CD4-positive, alpha-beta memory T cell (primary cell): ENCODE results near the gene MRPS12. TPM values are rescaled to one million over a fixed set of nuclear protein-coding genes. Genes with fewer than 3 reads are reported as not detected.

Experiments
- CTCF ChIA-PET: fragments of 350-600 bp; sonication (Branson Sonifier 250); formaldehyde crosslinking; loops from one replicate; lab custom pipeline; 2021; ENCODE audit warnings: inconsistent platforms; ENCODE audit not compliant: partially characterized antibody; lab: Charles Lee
- POLR2A ChIA-PET: fragments of 350-600 bp; sonication (Branson Sonifier 250); formaldehyde crosslinking; loops from one replicate; lab custom pipeline; 2021; ENCODE audit not compliant: partially characterized antibody; lab: Charles Lee
- DNase-seq, 5 donors: peaks; one replicate each; pipeline versions ENCODE4 v3.0.0 to v3.0.0-alpha.2; 2020 to 2022; ENCODE audit warnings: mixed read lengths in 1 of 5
- H3K27ac ChIP-seq: one replicate; pipeline ENCODE4 v1.7.0; 2013; ENCODE audit warnings: low read depth, low read length
- H3K27me3 ChIP-seq: 2 replicates; pipeline ENCODE4 v1.7.0; 2013; ENCODE audit warnings: mild to moderate bottlenecking, low read length, moderate library complexity; ENCODE audit not compliant: insufficient read depth
- H3K36me3 ChIP-seq: 2 replicates; pipeline ENCODE4 v1.7.0; 2013; ENCODE audit warnings: mild to moderate bottlenecking, low read length, moderate library complexity; ENCODE audit not compliant: insufficient read depth
- H3K4me1 ChIP-seq: 2 replicates; pipeline ENCODE4 v1.7.0; 2013; ENCODE audit warnings: mild to moderate bottlenecking, low read length, moderate library complexity; ENCODE audit not compliant: insufficient read depth
- H3K4me3 ChIP-seq, 2 donors: one replicate each; pipeline ENCODE4 v1.7.0; 2013; ENCODE audit warnings: low read length in 2 of 2, mild to moderate bottlenecking in 1 of 2
- H3K9me3 ChIP-seq, 2 donors: one replicate each; pipeline ENCODE4 v1.7.0; 2013; ENCODE audit warnings: low read length in 2 of 2, control low read depth in 1 of 2; ENCODE audit not compliant: control insufficient read depth in 1 of 2
- H3K27ac Mint-ChIP-seq, 7 donors: one replicate each; pipeline ENCODE4 v1.8.0; 2020 to 2021; ENCODE audit warnings: mixed read lengths in 7 of 7, mild to moderate bottlenecking in 6 of 7, inconsistent platforms in 3 of 7, moderate library complexity in 3 of 7
- H3K27me3 Mint-ChIP-seq, 2 donors: one replicate each; pipeline ENCODE4 v1.8.0; 2020 to 2021; ENCODE audit warnings: mixed read lengths in 2 of 2
- H3K36me3 Mint-ChIP-seq, 2 donors: one replicate each; pipeline ENCODE4 v1.8.0; 2020 to 2021; ENCODE audit warnings: mixed read lengths in 2 of 2, inconsistent platforms in 1 of 2, mild to moderate bottlenecking in 1 of 2
- H3K4me1 Mint-ChIP-seq, 4 donors: one replicate each; pipeline ENCODE4 v1.8.0; 2020 to 2021; ENCODE audit warnings: mixed read lengths in 4 of 4, mild to moderate bottlenecking in 1 of 4
- H3K4me3 Mint-ChIP-seq, 8 donors: one replicate each; pipeline ENCODE4 v1.8.0; 2020 to 2021; ENCODE audit warnings: mixed read lengths in 8 of 8, mild to moderate bottlenecking in 7 of 8, moderate library complexity in 6 of 8, inconsistent platforms in 3 of 8
- H3K9me3 Mint-ChIP-seq, 8 donors: one replicate each; pipeline ENCODE4 v1.8.0; 2020 to 2021; ENCODE audit warnings: mixed read lengths in 8 of 8, mild to moderate bottlenecking in 5 of 8, inconsistent platforms in 3 of 8, moderate library complexity in 1 of 8
- intact Hi-C: fragments of 100-400 bp; cut with micrococcal nuclease; formaldehyde crosslinking; loops from one replicate; pipeline ENCODE4 v1.15.1; 2023
- polyA plus RNA-seq, 2 donors: library from polyadenylated mRNA; unstranded; fragments of 300-500 nt; fragmentation: Illumina TruSeq; gene quantifications; one replicate each; pipeline ENCODE4 v1.2.3, GENCODE V29; 2021
- total RNA-seq, 2 experiments: library from RNA; stranded (reverse); gene quantifications; one replicate each; pipeline ENCODE4 v1.2.3, GENCODE V29; 2021

The MRPS12 gene
- total and polyA plus RNA-seq, 4 experiments from 2014 or later: 25.2 to 118 (median 51.7) TPM

DNA sequence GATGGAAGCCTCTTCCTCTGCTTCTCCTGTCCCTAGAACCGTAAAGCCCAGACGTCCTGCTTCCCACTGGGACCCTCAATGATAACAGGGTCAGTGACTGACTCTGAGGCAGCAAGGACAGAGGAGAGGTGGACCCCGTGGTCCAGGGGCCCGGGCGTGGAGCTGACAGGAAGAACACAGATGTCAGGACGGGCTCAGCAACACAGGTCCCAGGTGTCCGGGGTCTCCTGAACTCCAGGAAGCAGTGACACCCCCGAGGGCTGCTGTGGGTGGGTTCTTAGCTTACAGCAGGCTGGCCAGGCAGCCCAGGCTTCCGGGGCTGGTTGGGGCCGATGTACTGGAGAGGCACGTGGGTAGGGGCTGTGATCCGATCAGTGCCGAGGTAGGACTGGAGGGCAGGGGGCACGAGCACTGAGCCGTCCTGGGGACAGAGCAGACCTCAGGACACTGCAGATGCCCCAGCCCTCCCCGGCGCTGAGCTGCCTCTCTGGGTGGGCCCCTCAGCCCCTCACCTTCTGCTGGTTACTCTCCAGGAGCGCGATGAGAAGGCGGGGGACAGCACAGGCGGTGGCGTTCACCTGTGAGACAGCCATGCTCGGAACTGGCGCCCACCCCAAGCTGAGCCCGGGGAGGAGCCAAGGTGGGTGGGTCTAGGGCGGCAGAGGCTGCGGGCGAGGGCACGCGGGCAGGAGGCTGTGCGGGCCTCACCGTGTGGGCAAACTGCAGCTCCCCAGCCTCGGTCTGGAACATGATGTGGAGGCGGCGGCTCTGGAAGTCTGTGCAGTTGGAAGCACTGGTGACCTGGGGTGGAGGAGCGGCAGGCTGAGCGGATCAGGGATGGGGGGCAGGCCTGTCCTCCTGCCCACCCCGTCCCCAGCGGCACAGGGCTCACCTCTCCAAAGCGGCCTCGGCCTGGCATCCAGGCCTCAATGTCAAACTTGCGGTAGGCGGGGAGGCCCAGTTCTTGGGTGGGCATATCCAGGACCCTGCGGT, 15.1 kb upstream of the MRPS12 start:
- Histone ChIP-seq H3K27me3 (no peaks in the 10 kb centered on the region), H3K36me3 (no peaks in the 10 kb centered on the region), H3K4me1 (no peaks in the 10 kb centered on the region), H3K27ac (no peak overlapping the region), H3K9me3 (no peaks in the 10 kb centered on the region), H3K4me3 (no peak overlapping the region)
- POLR2A ChIA-PET: no interaction called here
- CTCF ChIA-PET: interaction anchor here (0.6 kb wide), 1 partner anchor 186 kb away, joined by 3 read pairs; no protein-coding TSS in a partner anchor
- Mint-ChIP-seq H3K4me3 (no peak overlapping the region), H3K27ac (no peak overlapping the region), H3K27me3 (no peaks in the 10 kb centered on the region), H3K9me3 (no peaks in the 10 kb centered on the region), H3K36me3 (peaks cover 3 to 13% of the 10 kb centered on the region in 2 donors), H3K4me1 (no peaks in the 10 kb centered on the region)
- intact Hi-C loops: no loop called here
- no peak for DNase-seq

DNA sequence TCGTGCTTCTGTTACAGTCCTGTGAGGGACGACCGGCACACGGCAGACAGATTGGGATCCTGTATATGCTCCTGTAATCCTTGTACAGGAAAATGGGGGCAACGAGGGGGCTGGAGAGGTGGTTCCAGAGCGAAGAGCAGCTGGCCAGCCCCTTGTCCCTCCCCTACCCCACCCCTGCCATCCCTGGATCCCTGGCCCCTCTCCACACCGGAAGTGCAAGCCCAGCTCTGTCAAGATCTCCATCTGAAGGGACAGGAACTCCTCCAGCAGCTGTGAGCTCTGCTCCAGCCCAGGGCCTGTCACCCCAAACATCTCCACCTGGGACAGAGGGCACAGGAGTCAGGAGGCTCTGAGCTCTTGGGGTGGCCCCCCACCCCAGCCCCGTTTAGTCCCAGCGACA, 13.2 kb upstream of the MRPS12 start:
- peaks cover 5 to 21% of the 10 kb centered on the region in 2 donors for H3K36me3 Mint-ChIP-seq
- H3K27ac Mint-ChIP-seq: no peak overlapping the region
- intact Hi-C loops: no loop called here
- no peaks in the 10 kb centered on the region for H3K36me3 ChIP-seq
- no peaks in the 10 kb centered on the region for H3K27me3 ChIP-seq
- no peak overlapping the region for H3K27ac ChIP-seq
- H3K4me3 ChIP-seq: no peak overlapping the region
- ChIA-PET POLR2A (interaction anchor here (1.6 kb wide), 1 partner anchor 39 kb away, joined by 4 read pairs; the partner anchor contains the start of gene RINL), CTCF (interaction anchor here (1.1 kb wide), 1 partner anchor 13 kb away, joined by 3 read pairs; the partner anchor contains the start of genes MRPS12 and SARS2)
- no peaks in the 10 kb centered on the region for H3K4me1 Mint-ChIP-seq
- no peaks in the 10 kb centered on the region for H3K27me3 Mint-ChIP-seq
- H3K9me3 ChIP-seq: no peaks in the 10 kb centered on the region
- H3K9me3 Mint-ChIP-seq: no peaks in the 10 kb centered on the region
- DNase-seq: no peak
- no peak overlapping the region for H3K4me3 Mint-ChIP-seq
- no peaks in the 10 kb centered on the region for H3K4me1 ChIP-seq

DNA sequence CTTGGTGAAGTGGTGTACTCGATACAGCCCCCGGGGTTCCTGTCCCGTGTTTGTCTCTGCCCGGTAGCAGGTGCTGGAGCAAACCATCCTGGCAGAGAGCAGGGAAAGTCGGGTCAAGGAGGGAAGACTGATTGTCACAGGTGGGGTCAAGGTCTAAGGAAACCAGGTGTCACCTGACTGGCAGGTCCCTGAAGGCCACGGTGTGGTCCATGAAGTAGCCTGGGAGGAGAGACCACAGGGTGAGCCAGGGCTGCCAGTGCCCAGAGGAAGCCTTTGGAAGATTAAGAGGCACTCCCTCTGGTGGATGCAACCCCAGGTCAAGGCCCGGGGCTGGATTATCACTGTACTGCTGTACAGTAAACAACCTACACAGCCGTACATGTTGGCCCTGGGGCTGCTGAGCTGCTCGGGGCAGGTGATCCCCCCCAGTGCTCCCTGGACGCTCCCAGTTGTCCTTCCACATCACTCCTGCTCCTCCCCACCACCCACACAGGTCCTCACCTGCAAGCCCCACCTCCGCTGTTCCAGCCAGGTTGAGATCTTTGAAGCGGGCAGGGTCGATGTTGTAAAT, 12.7 kb upstream of the MRPS12 start:
- H3K36me3 Mint-ChIP-seq: peaks cover 5 to 21% of the 10 kb centered on the region in 2 donors
- no peaks in the 10 kb centered on the region for H3K27me3 Mint-ChIP-seq
- ChIA-PET CTCF (interaction anchor here (0.6 to 1.1 kb wide), 2 partner anchors 12 to 359 kb away, joined by 3 read pairs; partner anchors contain the start of genes MRPS12 and SARS2), POLR2A (interaction anchor here (1.6 kb wide), 1 partner anchor 40 kb away, joined by 4 read pairs; the partner anchor contains the start of gene RINL)
- Histone ChIP-seq H3K36me3 (no peaks in the 10 kb centered on the region), H3K4me1 (no peaks in the 10 kb centered on the region), H3K27ac (no peak overlapping the region), H3K4me3 (no peak overlapping the region), H3K9me3 (no peaks in the 10 kb centered on the region), H3K27me3 (no peaks in the 10 kb centered on the region)
- DNase-seq: no peak
- no peaks in the 10 kb centered on the region for H3K9me3 Mint-ChIP-seq
- no peak overlapping the region for H3K4me3 Mint-ChIP-seq
- intact Hi-C loops: no loop called here
- H3K4me1 Mint-ChIP-seq: no peaks in the 10 kb centered on the region
- no peak overlapping the region for H3K27ac Mint-ChIP-seq

DNA sequence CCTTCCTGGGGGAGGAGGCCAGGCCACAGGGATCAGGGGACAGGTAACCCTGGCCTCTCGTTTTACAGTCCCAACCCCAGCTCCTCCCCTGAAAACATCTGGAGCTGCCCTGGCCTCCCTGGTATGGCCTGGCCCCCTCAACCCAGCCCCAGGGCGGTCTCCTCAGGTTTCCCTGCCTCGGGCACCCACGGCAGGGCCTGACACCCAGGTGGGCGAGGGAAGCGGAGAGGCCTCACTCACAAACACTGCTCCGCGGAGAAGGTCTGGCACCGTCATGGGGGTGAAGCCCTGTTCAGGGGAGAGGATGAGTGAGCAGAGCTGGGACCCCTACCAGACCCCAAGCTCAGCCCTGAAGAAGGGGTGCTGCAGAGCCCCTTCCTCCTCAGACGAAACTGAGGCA, 12.2 kb upstream of the MRPS12 start:
- Histone ChIP-seq H3K27me3 (no peaks in the 10 kb centered on the region), H3K9me3 (no peaks in the 10 kb centered on the region), H3K4me3 (no peak overlapping the region), H3K36me3 (no peaks in the 10 kb centered on the region), H3K27ac (no peak overlapping the region), H3K4me1 (no peaks in the 10 kb centered on the region)
- Mint-ChIP-seq H3K4me1 (no peaks in the 10 kb centered on the region), H3K27ac (no peak overlapping the region), H3K27me3 (no peaks in the 10 kb centered on the region), H3K9me3 (no peaks in the 10 kb centered on the region), H3K4me3 (no peak overlapping the region), H3K36me3 (peaks cover 5 to 21% of the 10 kb centered on the region in 2 donors)
- intact Hi-C loops: no loop called here
- DNase-seq: no peak
- POLR2A ChIA-PET: no interaction called here
- CTCF ChIA-PET: interaction anchor here (0.6 kb wide), 1 partner anchor 359 kb away, joined by 3 read pairs; no protein-coding TSS in a partner anchor

DNA sequence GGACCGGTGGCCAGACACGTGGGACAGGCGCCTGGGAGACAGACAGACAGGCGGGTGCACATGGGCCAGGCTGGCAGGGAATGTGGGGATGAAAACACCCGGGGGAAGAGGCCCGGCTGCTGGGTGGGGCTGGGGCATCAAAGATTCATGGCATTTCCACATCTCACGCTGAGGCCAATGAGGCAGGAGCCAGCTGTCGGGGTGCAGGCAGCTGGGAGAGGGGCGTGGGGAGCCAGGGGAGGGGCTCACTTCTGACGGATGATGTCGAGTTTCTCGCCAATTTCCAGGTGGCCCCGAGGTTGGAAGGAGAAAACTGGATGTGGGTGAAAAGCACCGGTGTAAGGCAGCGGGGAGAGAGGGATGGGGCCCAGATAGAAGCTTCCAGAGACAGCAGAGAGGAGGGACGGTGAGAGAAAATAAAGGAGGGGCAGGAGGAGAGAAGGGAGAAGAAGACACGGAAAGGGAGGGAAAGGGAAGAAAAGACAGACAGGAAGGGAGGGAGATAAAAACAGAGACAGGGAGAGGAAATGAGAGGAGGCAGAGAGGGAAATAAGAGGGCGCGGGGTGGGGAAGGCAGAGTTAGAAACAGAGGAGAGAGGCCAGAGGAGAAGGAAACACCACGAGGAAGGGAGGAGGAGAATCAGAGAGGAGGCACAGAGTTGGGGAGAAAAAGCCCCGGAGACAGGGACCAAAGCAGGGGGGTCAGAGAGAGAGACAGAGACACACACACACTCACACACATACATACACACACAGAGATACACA, 10.7 kb upstream of the MRPS12 start:
- intact Hi-C loops: no loop called here
- Mint-ChIP-seq H3K27ac (no peak overlapping the region), H3K4me3 (no peak overlapping the region), H3K9me3 (no peaks in the 10 kb centered on the region), H3K36me3 (peaks cover 12 to 26% of the 10 kb centered on the region in 2 donors), H3K27me3 (no peaks in the 10 kb centered on the region), H3K4me1 (peaks cover 0 to 6% (median 0%) of the 10 kb centered on the region in 4 donors)
- no peak overlapping the region for H3K27ac ChIP-seq
- H3K9me3 ChIP-seq: no peaks in the 10 kb centered on the region
- H3K27me3 ChIP-seq: no peaks in the 10 kb centered on the region
- H3K36me3 ChIP-seq: peaks cover 5% of the 10 kb centered on the region
- H3K4me3 ChIP-seq: no peak overlapping the region
- POLR2A ChIA-PET: no interaction called here
- no peak for DNase-seq
- CTCF ChIA-PET: no interaction called here
- no peaks in the 10 kb centered on the region for H3K4me1 ChIP-seq

DNA sequence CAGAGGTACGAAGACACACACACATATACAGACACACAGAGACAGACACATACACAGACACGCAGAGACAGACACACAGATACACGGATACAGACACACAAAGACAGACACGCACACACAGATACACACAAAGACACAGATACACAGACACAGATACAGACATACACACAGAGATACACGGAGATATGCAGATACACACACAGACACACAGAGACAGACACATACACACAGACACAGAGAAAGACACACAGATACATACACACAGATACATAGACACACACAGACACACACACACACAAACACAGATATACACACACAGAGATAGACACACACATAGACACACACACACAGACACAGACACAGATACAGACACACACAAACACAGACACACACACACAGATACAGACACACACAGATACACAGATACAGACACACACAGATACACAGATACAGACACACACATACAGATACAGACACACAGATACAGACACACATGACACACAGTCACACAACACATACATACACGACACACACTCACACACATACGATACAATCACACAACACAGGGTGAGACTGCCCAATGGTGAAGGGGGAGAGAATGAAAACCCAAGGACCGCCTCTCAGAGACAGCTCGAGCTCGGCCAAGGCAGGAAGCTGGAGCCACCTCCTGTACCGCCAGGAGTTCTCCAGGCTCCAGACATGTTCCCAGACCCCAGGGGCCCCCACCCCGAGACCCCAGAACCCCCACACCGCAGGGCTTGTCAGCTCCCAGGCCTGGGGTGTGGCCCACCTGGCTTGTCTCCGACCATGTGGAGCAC, 9.9 kb upstream of the MRPS12 start:
- no peak overlapping the region for H3K27ac Mint-ChIP-seq
- peaks cover 12 to 26% of the 10 kb centered on the region in 2 donors for H3K36me3 Mint-ChIP-seq
- peaks cover 0 to 6% (median 0%) of the 10 kb centered on the region in 4 donors for H3K4me1 Mint-ChIP-seq
- Histone ChIP-seq H3K27me3 (no peaks in the 10 kb centered on the region), H3K36me3 (peaks cover 9% of the 10 kb centered on the region), H3K4me3 (no peak overlapping the region), H3K27ac (no peak overlapping the region), H3K9me3 (no peaks in the 10 kb centered on the region), H3K4me1 (no peaks in the 10 kb centered on the region)
- no peaks in the 10 kb centered on the region for H3K27me3 Mint-ChIP-seq
- no peaks in the 10 kb centered on the region for H3K9me3 Mint-ChIP-seq
- ChIA-PET POLR2A (no interaction called here), CTCF (no interaction called here)
- no peak overlapping the region for H3K4me3 Mint-ChIP-seq
- intact Hi-C loops: no loop called here
- no peak for DNase-seq
